OCI-LY7 (cell line): Measurements from ENCODE around the gene KIAA0513.

ENCODE experiments used
- CTCF ChIP-seq: fragments of 200-600 bp; sonication (generic); conservative IDR thresholded peaks from 2 replicates; pipeline ENCODE4 v1.5.1; 2014; ENCODE audit warnings: mild to moderate bottlenecking, antibody characterized with exemption, low read length, moderate library complexity, mixed read lengths
- EZH2phosphoT487 ChIP-seq: fragments of 200-600 bp; sonication (generic); IDR thresholded peaks from 2 replicates; pipeline ENCODE4 v1.6.1; 2018; ENCODE audit warnings: low read depth, borderline replicate concordance, mild to moderate bottlenecking, mixed run types, antibody characterized with exemption, low read length, moderate library complexity, mixed read lengths

- TF ChIP-seq CTCF, result no peak
- TF ChIP-seq EZH2phosphoT487, result no peak
Measured at GRCh38 chr16:85127379-85127723, 99.8 kb downstream of the KIAA0513 start.
